HG03159 (cell line): ENCODE measurements around the gene NHLRC4.
A peak's percentile ranks its signal among the peaks of the same experiment; 100 is the strongest.

Experiments used
- ATAC-seq: cut with Tn5 transposase; IDR thresholded peaks from one replicate; pipeline ENCODE4 v1.9.1; 2021; ENCODE audit warnings: mild to moderate bottlenecking, moderate library complexity; ENCODE audit not compliant: unreplicated experiment

Gene NHLRC4

GRCh38 chr16:565419-566330 lies 1.1 kb upstream of the NHLRC4 start:
- ATAC-seq, result no peak

- no peak for ATAC-seq
These were observed 810 bp downstream of the NHLRC4 start for GRCh38 chr16:567373-568256.

- no peak for ATAC-seq
These were observed 1.8 kb downstream of the NHLRC4 start for GRCh38 chr16:568401-569258.

- ATAC-seq, result peak; percentile 46
These were observed 2.8 kb downstream of the NHLRC4 start, which contains the start of gene PIGQ for GRCh38 chr16:569445-570254. TSS of gene PIGQ (plus strand) at chr16:569968. CDS start at chr16:574075, 4,107 bp downstream.

GRCh38 chr16:572865-573650 lies 6.3 kb downstream of the NHLRC4 start:
- ATAC-seq, result no peak

GRCh38 chr16:574021-574760 lies 7.4 kb downstream of the NHLRC4 start:
- no peak for ATAC-seq

- ATAC-seq, result no peak
These were observed 8.8 kb downstream of the NHLRC4 start for GRCh38 chr16:575354-576196.

- no peak for ATAC-seq
These were observed 9.5 kb downstream of the NHLRC4 start for GRCh38 chr16:576197-576822.

- ATAC-seq, result no peak
These were observed 10.0 kb downstream of the NHLRC4 start for GRCh38 chr16:576823-577201.

- no peak for ATAC-seq
These were observed 11.0 kb downstream of the NHLRC4 start for GRCh38 chr16:577796-578195.

- no peak for ATAC-seq
These were observed 11.5 kb downstream of the NHLRC4 start for GRCh38 chr16:578232-578869.

GRCh38 chr16:578870-579405 lies 12.1 kb downstream of the NHLRC4 start:
- ATAC-seq, result no peak

GRCh38 chr16:580141-580945 lies 13.5 kb downstream of the NHLRC4 start:
- ATAC-seq, result no peak

GRCh38 chr16:580946-581498 lies 14.2 kb downstream of the NHLRC4 start:
- no peak for ATAC-seq

GRCh38 chr16:582218-582613 lies 15.4 kb downstream of the NHLRC4 start:
- no peak for ATAC-seq
